Adipose tissue (tissue), 3 donors: ENCODE measurements around the gene ZFYVE26. TPM values are rescaled to one million over a fixed set of nuclear protein-coding genes. Genes with fewer than 3 reads are reported as not detected.

Experiments used
- H3K27ac ChIP-seq: one replicate; pipeline ENCODE4 v1.5.1; 2013; ENCODE audit warnings: low read depth, low read length
- WGBS, 3 donors: extraction: QIAGEN DNeasy Blood & Tissue Kit; methylation state at CpG; one replicate each; pipeline ENCODE4 v1.1.7; 2013; 5-methylcytosine and 5-hydroxymethylcytosine counted together
- polyA plus RNA-seq, 3 donors: library from polyadenylated mRNA; stranded (reverse); fragments of 200-250 nt; gene quantifications; one replicate each; pipeline ENCODE4 v1.2.3, GENCODE V29; 2013
- donor health status: healthy with polysubstance abuse.
- donor health status: Bipolar disorder and iron deficiency.
- donor health status: healthy.

The ZFYVE26 gene
- 1 to 10 TPM; 2.6 to 5.3 (median 5.1) TPM for polyA plus RNA-seq

- 0% methylated on average over 26 of the region's 26 CpGs for WGBS, 3 donors
- no peak within 1 kb of the TSS for H3K27ac ChIP-seq
These were observed at the start of gene ZFYVE26 for GRCh38 chr14:67816326-67817002. TSS of gene ZFYVE26 (minus strand) at chr14:67816590. CDS start at chr14:67815963, 627 bp downstream.

DNA sequence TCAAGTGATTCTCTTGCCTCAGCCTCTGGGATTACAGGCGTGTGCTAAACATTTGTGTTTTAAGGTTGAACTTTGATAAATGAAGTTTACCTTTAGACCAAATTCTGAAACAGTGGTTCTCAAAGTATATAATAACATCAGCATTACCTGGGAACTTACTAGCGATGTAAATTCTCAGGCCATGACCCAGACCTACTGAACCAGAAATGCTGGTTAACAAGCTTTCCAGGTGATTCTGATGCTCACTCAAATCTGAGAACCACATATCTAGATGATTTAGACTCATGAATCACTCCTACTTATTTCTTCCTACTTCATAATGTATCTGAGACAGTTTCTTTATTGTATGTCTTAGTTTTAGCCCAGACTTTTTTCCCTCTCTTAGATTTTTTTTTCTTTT lies 46.8 kb upstream of the ZFYVE26 start:
- 92 to 99% (median 97%) methylated on average over 2 of the region's 2 CpGs for WGBS, 3 donors
- H3K27ac ChIP-seq, result no peak overlapping the region

DNA sequence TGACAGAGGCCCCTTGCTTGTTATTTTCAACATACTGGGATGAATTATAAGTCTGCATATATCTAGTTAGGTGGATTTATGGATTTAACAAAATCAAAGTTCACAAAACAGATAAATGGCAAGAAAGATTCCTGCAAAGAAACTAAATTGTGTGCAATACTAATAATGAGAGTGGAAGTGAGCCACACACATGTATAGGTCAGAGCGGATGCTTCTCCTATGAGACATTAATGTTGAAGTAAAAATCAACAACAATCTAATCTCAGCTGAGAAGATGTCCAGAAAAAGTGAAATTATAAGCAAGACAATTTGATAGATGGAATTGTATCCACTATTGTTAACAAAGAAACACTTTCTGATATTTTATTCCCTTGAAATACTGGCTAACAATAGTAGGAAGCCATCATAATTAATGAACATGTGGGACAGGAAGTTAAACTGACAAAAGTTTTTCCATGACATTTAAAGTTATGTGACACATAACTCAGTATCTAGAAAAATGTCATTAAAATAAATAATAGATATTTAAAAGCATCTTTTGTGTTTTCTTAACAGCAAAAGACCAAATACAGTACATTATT lies 42.9 kb upstream of the ZFYVE26 start:
- 62 to 100% (median 86%) methylated on average over 1 of the region's 1 CpG for WGBS, 3 donors
- no peak overlapping the region for H3K27ac ChIP-seq

DNA sequence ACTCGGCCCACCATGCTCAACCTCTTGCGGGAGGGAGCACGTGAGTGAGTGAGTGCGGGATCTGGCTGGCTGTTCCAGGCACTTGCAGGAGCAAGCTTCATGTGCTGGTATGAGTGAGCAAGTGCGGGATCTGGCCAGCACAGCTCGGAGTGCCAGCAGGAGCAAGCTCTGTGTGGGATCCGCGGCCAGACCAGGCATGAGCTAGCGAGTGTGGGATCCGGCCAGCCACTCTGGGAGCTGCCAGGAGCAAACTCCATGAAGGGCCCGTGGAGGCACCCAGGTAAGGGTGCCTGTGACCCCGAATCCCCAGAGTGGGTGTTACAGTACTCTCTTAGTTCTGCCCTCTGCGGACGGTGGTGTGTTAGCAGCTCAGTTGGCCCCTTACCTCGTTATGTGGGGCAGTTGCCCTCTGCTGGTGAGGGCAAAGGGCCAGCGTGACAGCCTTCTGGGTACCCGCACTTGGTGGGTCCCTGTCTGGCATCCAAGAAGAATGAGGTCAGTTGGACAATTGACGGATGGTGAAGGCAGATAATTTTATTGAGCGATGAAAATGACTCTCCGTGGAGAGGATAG lies 41.5 kb upstream of the ZFYVE26 start:
- H3K27ac ChIP-seq, result no peak overlapping the region
- 93 to 96% (median 95%) methylated on average over 20 of the region's 20 CpGs for WGBS, 3 donors

- no peak overlapping the region for H3K27ac ChIP-seq
- WGBS, 3 donors, result 52 to 87% (median 74%) methylated on average over 2 of the region's 2 CpGs
These were observed 40.4 kb upstream of the ZFYVE26 start for GRCh38 chr14:67856827-67857226.

DNA sequence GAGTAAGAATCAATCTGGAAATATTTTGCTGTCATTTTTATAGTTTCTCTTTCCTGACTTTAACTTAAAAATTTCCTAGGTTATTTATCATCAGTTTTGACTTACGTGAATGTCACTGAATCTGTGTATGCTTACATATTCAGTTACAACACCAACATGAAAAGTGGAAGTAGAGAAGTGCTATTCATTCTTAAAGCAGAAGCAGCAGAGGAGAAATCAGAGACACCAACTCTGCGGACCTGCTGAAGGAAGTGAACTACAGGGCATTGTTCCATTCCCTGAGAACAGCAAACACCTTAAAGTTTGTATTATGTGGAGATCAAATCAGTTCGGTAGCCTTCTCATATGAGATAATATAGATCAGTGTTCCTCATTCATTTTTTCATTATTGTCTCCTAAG lies 37.3 kb upstream of the ZFYVE26 start:
- 51 to 78% (median 69%) methylated on average over 3 of the region's 3 CpGs for WGBS, 3 donors
- H3K27ac ChIP-seq, result no peak overlapping the region

DNA sequence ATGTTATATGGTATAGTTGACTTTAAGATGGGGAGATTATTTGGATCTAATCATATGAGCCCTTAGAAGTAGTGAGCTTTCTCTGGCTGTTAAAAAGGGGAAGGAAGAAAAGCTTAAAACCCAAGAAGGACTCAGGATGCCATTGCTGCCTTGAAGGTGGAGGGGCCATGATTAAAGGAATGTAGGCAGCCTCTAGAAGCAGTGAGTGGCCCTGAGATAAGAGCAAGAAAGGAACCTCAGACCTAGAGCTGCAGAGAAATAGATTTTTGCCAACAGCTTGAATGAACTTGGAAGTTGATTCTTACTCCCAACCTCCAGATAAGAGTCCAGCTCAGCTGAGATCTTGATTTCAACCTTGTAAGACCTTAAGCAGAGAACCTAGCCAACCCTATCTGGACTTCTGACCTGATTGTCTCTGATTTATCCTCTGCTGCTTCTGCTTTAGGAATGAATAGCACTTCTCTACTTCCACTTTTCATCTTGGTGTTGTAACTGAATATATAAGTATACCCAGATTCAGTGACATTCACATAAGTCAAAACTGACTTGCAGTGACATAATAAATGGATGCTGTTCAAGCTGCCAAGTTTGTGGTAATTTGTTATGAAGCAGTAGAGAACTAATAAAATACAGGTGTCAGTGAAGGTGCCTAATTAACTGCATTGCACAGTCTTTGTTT lies 36.7 kb upstream of the ZFYVE26 start:
- no peak overlapping the region for H3K27ac ChIP-seq

- 72 to 86% (median 78%) methylated on average over 9 of the region's 9 CpGs for WGBS, 3 donors
- H3K27ac ChIP-seq, result no peak overlapping the region
These were observed 35.5 kb upstream of the ZFYVE26 start for GRCh38 chr14:67851785-67852410.

GRCh38 chr14:67850066-67850830 lies 33.9 kb upstream of the ZFYVE26 start:
- no peak overlapping the region for H3K27ac ChIP-seq
- WGBS, 3 donors, result 83 to 94% (median 89%) methylated on average over 9 of the region's 9 CpGs

DNA sequence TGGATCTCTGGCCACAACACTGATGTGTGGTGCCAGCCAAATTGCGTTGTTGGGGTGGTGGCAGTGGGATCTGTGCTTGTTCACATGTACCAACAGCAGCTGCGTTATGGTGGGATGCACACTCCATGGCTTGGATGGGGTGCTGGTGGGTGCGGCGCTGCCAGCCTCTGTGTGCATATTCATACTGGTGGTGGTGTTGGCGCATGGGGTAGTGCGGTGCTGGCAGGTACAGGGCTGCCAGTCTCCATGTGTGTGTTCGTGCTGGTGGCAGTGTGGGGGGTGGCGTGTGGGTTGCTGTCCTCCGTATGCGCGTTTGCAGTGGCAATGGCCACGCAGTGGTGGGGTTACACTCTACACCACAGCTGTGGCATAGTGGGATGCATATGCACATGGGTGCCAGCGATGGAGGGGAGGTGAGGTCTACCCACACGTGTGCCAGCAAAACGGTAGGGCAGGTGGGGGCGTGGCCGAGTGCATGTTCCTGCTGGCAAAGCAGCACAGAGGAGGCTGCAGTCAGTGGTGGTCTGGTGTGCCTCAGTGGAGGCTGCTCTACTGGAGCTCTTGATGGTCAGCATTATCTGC lies 29.7 kb upstream of the ZFYVE26 start:
- no peak overlapping the region for H3K27ac ChIP-seq
- 92 to 94% (median 93%) methylated on average over 17 of the region's 17 CpGs for WGBS, 3 donors

DNA sequence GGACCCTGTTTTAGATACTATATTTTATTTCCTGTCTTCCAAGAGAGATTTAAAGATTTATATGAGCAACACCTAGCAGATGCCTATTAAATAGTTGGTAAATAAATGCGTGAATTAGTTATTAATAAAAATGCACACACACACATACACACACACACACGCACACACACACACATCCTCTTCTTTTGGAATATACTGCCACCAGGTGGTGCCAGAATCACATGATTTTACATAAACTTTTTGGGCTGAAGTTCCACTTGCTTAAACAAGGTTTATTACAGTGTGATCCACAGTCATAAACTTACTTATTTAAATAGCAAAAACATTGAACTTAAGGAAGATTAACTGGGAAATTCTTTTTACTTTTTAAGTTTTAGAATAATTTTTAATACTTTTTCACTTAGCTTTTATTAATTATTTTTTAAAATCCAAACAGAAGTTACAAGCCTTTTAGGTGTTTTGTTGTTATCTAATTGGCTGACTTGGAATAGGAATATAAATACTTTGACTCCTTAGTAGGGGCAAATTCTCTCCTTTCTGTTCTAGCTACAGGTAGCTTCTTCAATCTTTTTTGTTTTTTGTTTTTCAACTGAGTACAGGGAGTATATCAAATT lies 20.7 kb upstream of the ZFYVE26 start:
- H3K27ac ChIP-seq, result no peak overlapping the region
- WGBS, 3 donors, result 14 to 25% (median 24%) methylated on average over 2 of the region's 2 CpGs

- no peak overlapping the region for H3K27ac ChIP-seq
These were observed 19.2 kb upstream of the ZFYVE26 start for GRCh38 chr14:67835596-67835995.

DNA sequence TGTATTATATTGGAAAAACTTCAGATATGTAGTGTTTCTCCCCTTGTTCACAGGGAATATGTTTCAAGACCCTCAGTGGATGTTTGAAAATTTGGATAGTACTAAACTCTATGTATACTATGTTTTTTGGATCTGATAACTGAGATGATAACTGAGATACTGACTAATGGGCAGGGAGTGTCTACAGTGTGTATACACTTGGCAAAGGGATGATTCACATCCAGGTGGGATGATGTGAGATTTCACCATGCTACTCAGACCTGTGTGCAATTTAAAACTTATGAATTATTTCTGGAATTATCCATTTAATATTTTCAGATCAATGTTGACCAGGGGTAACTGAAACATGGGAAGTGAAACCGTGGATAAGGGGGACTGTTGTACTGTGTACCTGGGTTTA lies 17.0 kb upstream of the ZFYVE26 start:
- no peak overlapping the region for H3K27ac ChIP-seq
- 85 to 95% (median 94%) methylated on average over 1 of the region's 1 CpG for WGBS, 3 donors

GRCh38 chr14:67831113-67831512 lies 14.7 kb upstream of the ZFYVE26 start:
- 85 to 87% (median 85%) methylated on average over 8 of the region's 8 CpGs for WGBS, 3 donors
- H3K27ac ChIP-seq, result no peak overlapping the region

DNA sequence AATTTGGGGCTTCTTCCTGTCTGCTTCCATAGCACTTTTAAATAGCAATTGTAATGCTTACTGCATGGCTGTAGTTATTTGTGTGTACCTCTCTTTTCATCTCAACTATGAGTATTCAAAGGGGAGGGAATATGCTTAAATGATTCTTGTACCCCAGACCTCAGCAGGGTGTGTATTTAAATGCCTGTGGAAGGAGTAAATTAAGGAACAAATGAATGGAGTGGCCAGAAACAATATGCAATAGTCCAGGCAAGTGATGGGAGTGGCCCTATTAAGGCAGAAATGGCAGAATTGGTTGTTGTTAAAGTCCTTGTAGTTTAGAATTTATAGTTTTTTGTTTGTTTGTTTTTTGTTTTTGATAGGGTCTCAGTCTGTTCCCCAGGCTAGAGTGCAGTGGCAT lies 4.7 kb upstream of the ZFYVE26 start:
- H3K27ac ChIP-seq, result no peak overlapping the region

DNA sequence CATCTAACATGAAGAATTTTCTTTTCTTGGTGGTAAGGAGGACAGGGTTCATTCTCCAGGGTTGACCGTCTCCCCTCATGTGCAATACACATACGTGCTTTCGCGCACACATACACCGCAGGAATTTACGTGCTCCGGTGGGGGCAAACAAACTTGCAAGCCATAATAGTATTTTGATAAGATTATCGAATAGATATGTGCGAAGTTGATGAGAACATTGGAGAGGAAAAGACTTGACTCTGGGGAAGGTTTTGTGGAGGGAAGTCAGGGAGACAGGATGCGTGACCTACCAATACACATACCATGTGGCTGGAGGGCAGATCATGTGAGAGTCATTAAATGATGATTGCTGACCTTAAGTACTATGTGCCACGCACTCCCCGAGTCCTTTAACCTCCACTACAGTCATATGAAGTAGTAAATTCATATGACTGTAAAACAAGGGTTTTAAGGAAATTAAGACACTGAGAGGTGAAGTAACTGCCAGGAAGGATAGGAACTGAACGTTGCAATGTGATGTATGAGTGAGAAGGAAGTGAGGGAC lies 4.1 kb upstream of the ZFYVE26 start:
- H3K27ac ChIP-seq, result no peak overlapping the region
- WGBS, 3 donors, result 9 to 23% (median 18%) methylated on average over 13 of the region's 13 CpGs

DNA sequence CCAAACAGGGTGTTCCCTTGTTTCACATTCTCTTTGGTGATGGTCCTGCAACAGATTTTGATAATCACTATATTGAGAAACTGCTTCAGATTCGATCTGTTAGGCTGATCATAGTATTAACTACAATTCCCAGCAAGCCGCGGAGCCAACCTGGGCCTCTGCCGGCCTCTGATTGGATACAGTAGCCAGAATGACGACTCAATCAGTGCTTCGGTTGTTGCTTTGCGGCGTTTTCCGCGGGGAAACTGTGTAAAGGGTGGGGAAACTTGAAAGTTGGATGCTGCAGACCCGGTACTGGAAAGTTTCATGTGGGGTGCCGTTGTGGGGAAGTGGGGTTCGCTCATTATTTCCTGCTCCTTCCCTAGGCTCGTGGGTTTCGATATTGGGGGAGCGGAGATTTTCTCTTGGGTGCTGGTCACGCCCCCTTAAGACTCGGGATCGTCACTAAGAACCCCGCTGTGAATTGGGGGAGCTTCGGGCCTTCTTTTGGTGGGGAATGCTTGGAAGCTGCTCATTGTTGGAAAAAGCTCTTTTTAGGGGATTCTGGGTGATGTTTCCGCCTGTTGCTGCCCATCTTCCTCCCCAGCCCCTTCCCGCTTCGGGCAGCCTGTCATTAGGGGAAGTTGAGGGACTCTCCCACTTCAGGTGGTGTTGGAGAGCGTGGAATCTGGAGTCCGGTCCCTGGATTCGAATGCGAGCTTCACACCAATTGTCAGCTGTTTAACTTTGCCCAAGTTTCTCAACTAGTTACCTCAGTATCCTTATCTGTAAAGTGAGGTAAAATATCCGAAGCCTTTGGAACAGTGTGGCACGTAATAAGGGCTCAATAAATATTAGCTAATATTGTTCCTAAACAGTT lies 3.4 kb upstream of the ZFYVE26 start, which contains the start of gene RAD51B:
TSS of gene RAD51B (plus strand) at position 217 of the 859 bp plus-strand sequence.
- 0 to 1% (median 1%) methylated on average over 30 of the region's 30 CpGs for WGBS, 3 donors

More for the DNA sequence above, 3.4 kb upstream of the ZFYVE26 start, which contains the start of gene RAD51B:
- H3K27ac ChIP-seq, result no peak within 1 kb of the TSS
